H4 (cell line): ENCODE measurements around the gene MPDZ. TPM values are rescaled to one million over a fixed set of nuclear protein-coding genes. Genes with fewer than 3 reads are reported as not detected.
"Not testable (repeated sequence)": the region's sequence is repeated elsewhere in the genome, so short reads cannot be mapped to it uniquely, and the experiment has no call there.

Experiments used
- DNase-seq: peaks from one replicate; pipeline ENCODE4 v3.0.0-alpha.2; 2015; ENCODE audit warnings: low spot score
- total RNA-seq: library from RNA; depleted of rRNA; stranded (reverse); fragments of >200 nt; shearing (Covaris generic); gene quantifications from 2 replicates; pipeline ENCODE4 v1.2.3, GENCODE V29; 2014

The MPDZ gene
- total RNA-seq, 1 experiment from 2014 or later: 14.2 TPM

DNA sequence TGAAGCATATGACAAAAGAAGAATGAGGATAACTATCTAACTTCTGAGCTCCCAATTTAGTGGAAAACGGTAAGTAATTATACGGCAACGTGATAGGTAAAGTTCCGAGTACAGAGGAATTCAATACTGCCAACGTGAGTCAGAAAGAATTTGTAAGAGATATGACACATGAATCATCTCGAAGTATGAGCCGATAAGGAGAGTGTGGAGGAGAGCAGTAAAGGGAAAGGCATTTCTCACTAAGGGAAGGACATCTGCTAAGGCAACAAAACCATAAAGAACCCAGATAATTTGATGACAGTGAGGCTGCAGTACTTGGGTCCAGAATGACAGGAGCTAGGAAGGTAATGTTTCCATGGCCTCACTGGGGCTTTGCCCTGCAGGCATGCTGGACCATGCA is 11.0 kb downstream of the MPDZ start:
- DNase-seq: peak; percentile 6

DNA sequence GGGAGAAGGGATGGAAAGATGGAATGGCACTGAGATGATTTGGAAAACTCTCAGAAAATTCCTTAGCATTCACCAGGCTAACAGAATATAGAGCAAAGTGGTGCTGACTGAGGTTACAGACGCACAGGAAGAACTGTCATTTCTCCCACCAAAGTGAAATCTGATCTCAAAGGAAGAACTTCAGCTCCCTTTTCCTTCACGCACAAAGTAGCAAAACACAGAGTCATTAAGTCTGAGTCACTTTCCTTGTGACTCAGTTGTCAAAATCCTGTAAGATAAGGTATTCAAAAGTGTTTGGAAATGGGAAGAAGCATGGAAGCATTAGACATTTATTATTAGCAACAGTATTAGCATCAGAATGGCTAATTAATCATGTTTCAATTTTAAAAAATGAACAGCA is 11.7 kb downstream of the MPDZ start:
- DNase-seq: peak; percentile 65

DNA sequence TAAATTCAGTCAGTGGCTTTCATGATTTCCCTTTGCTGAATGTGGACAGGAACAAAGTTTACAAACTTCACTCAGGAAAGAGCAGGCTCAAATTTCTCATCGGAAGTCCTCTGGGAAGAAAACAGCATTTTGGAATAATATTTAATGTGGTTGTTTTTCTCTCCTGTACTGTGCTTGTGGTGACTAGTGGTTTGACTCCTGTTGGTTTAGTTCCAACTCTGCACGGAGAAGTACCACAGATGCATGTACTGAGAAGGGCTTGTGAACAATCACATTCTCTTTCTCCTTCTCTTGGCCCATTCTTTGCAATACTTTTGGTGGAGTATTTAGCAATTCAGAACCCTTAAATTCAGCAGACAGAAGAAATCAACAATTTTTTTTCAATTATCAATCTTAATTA is 13.3 kb downstream of the MPDZ start:
- DNase-seq: peak; percentile 59

DNA sequence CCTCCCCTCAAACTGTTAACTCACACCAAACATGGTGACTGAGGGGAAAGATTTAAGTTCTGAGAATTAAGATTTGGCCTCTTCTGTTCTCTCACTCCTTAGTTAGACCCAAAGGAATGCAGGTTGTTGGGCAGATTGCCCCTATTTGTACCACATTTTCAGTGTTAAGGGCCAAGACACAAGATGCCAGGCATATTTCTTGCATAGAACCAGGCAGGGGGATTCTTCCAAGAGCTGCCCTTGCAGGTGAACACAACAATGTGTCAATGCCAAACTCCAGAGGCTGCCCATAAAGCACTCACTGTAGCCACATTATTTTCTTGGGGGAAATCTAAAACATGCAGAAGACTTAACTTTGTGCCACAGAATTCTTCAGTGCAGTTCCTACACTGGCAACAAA is 14.7 kb downstream of the MPDZ start:
- DNase-seq: no peak

DNA sequence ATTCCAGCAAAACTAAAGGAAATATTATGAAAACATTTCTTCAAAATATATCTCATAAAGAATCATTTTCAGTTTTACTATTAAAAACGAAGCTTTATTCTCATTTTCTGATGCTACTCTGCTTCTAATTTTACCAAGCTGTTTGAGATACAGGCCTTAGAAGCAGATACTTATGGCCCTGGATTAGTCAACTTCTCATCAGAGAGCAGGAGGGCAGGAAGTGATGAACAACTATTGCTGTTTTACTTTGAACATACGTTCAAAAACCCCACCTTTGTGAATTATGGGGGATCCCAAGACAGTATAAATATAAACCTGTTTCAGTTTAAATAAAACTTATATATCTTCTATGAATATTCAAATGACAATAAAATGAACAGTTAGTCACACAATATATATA is 16.0 kb downstream of the MPDZ start:
- DNase-seq: no peak

DNA sequence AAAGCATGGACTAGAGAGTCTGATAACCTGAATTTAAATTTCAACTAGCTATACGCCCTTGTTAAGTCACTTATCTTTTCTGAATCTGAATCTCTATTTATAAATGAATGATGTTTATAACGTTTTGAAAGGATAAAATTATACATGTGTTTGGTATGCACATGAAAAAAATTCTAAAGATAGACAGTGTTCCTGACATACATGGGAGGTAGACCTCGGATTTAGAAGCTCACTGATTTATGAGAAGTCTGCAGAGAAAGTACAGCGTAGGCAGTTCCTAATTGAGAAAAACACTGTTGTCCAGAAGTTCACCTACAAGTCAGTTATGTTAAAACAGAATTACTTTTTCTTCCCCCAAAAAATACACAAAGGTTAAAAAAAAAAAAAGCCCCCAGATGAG is 26.6 kb downstream of the MPDZ start:
- no peak for DNase-seq

DNA sequence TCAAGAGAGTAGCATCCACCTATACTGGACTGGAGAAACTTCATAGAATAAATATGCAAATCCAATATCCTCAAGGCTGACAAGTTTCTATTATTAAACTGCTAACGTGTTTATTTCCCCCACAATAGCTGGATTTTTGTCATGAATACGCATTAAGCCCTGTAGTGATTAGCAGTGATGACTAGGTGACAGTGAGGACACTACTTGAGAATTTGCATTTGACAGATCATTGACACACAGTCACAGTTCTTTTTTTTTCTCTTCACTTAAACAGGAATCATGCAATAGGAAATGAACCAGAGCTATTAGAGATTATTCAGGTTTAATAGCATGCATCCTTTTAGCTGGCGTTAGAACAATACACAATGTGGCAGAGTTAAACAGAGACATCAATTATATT is 35.3 kb downstream of the MPDZ start:
- no peak for DNase-seq

DNA sequence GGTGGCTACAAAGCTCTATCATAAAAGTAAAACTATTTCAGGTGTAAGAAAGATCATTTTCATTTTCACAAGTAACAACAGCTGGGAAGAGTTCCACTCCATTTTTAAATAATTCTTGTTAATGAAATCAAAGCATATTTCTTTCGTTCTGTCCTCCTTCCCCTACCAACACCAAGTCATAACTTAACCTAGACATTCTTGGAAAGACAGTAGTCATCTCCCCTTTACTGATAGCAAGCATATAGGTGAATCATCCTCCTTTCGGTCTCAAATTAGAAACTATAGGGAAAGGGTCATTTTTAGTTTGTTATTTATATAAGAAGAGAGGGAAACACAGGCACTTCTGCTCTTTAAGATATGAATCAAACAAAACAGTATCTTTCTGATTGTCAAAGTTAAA is 38.2 kb downstream of the MPDZ start:
- no peak for DNase-seq

DNA sequence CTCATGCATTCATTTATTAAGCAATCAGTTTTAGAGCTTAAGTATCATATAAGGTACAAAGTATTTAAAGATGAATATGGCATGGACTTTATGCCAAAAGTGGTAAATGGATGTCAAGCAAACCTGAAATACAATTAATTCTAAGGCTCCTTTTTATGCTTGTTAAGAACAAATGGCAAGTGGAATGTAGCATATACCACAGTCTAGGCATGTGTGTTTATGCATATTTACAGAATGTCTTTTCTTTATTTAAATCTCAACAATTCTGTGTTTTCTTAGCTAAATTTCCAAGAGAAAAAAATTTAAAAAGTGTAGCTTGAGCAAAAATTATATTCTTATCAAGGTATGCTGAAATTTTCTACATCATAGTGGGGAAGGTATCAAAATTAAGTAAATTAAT is 39.8 kb downstream of the MPDZ start:
- DNase-seq: no peak

DNA sequence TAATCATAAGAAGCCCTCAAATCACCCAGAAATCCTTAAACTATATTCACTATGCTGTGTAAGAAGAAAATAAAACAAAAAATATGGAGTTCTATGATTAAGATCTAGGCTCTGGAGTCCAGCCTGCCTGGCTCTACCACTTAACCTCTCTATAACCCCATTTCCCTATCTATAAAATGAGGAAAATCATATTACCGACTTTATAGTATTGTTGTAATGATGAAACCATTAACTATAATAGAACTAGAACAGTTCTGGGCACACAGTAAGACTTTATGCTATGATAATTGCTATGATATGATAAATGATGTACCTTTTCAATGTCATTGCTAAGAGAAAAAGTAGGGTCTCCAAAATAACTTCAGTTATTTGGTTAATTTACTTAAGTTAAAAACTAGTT is 40.3 kb downstream of the MPDZ start:
- DNase-seq: no peak

DNA sequence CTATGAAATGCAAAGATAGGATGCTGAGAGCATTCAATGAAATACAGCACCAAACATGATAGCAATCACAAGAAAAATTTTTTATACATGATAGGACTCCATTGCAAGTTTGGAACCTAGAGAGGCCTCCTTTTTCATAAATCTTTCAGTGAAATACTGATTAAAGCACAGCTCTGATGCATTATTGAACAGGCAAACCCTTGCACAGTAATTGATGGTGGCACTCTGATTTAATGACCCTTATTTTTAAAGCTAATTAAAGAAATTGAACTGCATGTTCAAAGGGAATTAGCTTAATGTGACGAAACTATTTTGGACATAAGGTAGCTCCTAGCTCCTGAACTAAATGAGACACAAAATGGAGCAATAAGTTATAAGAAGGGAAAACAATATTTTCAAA is 44.6 kb downstream of the MPDZ start:
- DNase-seq: no peak

DNA sequence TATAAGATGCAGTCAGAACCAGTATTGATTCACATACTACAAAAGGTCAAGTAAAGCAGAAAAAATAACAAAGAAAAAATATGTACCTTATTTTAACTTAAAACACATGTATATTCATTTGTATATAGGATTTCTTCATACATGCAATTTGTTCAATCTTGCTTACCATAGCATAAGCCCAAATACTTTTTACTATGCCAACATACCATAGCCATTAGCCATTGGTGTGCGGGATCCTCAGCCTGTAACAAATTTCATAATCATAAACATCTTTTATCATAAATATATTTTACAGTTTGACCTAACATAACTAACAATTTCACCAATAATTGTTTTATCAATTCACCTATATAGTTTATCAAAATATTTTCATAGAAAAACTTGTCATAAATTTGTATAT is 51.1 kb downstream of the MPDZ start:
- DNase-seq: no peak

DNA sequence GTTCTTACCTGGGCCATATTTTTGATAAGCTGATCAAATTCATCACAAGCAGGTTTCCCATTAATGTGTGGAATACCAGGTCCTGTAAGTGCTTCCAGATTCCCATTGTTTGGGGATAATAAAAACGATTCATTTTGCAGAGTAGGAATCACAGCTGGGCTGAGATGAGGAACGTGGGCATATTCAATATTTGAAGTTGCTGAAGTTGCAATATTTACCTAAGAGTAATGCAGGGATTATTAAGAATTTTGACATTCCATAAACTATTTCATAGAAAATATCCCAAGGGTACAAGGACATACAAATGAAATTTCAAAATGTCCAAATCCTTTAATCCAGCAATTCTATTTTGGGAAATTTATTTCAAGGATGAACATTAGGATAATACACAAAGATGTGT is 55.1 kb downstream of the MPDZ start:
- DNase-seq: no peak

DNA sequence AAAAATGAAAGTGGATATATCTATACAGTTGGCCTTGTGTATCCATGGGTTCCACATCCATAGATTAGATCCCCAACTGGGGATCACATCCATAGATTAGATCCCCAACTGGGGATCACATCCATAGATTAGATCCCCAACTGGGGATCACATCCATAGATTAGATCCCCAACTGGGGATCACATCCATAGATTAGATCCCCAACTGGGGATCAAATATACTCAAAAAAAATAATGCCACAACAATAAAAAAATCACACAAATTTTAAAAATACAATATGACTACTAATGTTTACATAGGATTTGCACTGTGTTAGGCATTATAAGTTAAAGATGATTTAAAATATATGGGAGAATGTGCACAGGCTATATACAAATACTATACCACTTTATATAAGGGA is 56.8 kb downstream of the MPDZ start:
- DNase-seq: not testable (repeated sequence)

DNA sequence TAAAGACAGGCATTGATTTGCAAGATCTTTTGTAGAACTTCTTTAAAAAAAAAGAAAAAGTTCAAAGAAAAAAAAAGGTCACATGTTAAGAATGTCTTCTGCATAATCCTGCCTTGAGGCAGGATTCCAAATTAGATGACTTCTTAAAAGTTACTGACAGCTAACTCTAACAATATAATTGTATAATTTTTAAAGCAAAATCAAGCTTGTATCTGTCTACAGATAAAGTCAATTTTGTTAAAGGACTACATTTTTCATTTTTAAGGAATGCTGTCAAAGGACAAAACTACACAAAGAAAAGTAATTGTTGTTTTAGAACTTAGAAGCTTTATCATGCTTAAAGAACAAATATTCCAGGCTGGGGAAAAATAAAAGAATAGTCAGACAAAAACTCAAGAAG is 57.8 kb downstream of the MPDZ start:
- no peak for DNase-seq

DNA sequence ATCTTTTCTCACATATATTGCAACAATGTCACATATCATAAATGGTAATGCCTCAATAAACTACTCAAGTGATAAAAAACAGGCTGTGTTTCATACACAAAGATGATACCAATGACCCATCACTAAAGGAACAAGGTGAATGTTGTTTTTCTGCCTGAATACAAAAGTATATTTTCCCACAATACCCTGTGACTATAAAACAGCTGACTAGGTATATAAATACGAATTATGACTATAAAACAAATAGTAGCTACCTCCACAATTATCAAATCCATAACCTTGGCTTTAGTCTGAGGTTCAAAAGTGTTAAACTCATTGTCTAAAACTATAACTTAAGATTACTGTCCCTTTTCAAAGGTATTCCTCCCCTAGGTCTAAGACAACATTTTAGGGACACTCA is 58.7 kb downstream of the MPDZ start:
- no peak for DNase-seq

DNA sequence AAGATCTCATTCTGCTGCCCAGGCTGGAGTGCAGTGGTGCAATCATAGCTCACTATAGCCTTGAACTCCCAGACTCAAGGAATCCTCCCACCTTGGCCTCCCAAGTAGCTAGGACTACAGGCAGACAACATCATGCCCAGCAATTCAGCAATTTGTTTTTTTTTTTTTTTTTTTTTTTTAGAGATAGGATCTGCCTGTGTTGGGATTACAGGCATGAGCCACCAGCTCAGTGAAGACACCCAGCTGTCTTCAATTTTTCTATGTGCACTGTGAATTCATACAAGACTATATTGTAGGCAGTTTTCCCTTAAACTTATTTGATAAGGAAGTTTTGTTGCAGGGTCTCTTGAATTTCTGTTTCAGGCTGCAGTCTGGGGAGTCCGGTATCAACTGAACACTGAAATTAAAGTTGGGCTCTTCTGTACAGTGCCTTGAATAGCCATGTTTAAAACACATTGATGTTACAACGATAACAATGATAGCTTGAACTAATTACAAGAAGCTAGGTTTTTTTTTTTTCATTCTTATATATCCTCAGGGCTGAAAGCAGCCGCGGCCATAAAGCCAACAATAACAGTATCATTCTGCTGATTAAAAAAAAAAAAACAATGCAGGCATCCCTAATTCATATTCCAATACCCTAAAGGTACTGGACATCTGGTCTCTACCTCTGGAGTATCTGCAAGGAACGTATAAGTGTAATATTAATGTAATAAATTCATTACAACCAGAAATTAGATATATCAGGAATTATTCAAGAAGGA is 63.5 kb downstream of the MPDZ start:
- no peak for DNase-seq

DNA sequence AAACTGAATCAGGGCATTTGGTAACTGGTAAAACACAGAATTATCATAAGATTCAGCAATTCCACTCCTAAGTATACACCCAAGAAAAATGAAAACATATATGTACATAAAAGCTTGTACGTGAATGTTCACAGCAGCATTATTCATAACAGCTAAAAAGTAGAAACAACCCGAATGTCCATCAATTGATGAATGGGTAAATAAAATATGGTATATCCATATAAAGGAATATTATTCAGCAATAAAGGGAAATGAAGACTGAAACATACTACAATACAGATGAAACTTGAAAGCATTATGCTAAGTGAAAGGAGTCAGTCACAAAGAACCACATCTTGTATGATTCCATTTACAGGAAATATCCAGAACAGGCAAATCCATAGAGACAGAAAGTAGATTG is 65.5 kb downstream of the MPDZ start:
- no peak for DNase-seq

DNA sequence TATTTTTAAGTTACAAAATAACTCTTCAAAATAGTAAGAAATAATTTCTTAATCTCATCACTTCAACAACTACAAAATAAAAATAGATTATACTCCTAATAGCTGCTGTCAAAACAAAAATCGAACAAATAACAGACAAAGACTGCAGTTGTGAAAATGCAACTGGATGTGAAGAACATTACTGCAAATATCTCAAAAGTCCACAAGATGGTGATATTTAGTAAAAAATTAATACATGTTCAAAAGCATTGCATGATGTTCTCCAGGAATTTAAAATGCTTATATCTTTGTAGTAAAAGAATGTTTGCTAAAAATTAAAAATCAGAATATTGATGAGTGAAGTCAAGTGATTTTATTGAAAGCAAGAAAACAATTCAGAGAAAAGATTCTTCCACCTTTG is 66.2 kb downstream of the MPDZ start:
- peak; percentile 29 for DNase-seq

DNA sequence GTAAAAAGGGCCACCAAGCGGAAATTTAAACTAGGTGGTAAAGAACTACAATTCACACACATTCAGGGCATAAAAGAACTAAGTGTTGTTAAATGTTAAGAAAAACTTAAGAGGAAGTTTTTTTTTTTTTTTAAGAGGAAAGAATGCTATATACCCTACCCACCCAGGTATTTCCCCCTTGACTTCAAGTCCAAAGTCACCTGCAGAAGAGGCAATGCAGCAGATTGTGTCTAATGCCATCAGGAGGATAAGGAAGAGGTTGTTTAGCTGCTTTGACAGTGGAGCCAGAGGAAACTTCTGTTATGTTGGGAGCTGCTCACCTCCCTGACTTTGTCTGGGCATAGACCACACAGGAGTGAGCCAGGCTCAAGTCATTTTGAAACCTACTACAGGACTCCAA is 69.2 kb downstream of the MPDZ start:
- DNase-seq: no peak

DNA sequence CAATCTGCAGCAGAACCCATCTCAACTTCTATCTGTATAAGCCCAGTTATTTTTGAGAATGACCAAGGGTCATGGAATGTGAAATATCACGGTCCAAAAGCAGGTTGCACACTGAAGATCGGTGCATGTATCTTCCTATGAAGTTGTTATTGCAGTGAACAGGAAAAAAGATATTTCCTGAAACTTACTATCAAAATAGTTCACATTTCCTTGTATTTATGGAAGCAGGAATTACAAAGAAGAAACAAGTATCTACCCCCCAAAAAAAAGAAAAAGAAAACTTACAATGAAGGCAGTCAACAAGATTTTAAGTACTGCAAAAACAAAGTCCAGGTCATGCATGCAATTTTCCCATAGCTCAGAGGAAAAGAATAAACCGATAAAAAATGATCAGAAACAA is 70.0 kb downstream of the MPDZ start:
- no peak for DNase-seq

DNA sequence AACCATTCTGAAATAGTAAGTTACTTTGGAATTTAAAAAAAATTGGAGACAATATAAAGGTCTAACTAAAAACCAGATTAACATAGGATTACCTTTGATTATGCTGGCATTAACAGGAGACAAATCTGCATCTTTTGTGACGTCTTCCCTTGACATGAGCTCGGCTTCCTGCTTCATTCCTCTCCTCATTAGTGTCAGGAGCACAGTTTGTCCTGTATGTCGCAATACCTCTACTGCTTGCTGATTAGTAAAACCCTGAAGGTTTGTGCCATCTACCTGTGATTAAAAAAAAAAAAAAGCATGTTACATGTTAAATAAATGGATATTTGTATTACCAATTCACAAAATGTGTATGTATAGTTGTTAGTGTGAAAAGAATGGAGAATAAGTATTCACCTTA is 73.7 kb downstream of the MPDZ start:
- no peak for DNase-seq

DNA sequence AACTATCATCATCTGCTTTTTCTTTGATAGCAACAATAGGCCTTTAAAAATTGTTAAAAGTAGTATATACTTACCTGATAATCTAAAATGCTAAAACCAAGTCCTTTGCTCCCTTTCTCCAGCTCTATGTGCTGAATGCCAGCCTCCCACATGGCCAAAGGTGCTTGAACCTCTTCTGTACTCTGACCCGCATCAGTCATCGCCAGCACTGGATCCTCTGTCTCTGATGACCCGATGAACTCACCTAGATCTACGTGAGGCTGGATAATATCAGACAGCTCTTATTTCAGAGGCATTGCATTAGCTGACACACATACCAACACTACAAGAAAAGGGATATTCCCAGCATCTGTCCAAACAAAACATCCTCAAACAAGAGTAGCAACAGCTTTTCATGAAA is 89.5 kb downstream of the MPDZ start:
- no peak for DNase-seq

DNA sequence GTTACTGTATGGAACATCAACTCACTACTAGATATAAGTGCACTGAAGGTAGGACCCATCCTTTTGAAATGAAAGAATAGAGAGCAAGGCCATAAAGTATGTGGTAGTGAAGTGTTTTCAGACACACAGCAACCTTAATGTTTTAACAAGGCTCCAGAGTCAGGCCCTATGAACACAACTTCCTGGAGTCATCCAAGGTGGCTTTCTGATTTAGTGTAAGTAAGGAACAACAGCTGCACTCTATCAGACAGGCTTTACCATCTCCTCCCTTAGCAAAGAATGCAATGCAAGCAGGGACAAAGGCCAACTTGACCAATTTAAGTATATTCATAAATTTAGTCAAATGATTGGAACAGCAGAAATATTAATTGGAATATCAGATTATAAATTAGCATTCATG is 90.1 kb downstream of the MPDZ start:
- DNase-seq: no peak
